HepG2 (cell line): ENCODE measurements around the gene GBP1. TPM values are rescaled to one million over a fixed set of nuclear protein-coding genes. Genes with fewer than 3 reads are reported as not detected.

ENCODE experiments used
- ARID5B ChIP-seq: IDR thresholded peaks from 2 replicates; pipeline ENCODE4 v1.4.0; 2020; ENCODE audit warnings: mild to moderate bottlenecking, missing genetic modification reagents
- CENPBD1 ChIP-seq: sonication (generic); formaldehyde crosslinking; IDR thresholded peaks from 2 replicates; pipeline ENCODE4 v1.8.0; 2022; ENCODE audit warnings: missing genetic modification reagents, low read depth, mild to moderate bottlenecking, borderline replicate concordance
- FUBP1 ChIP-seq: sonication (generic); formaldehyde crosslinking; IDR thresholded peaks from 2 replicates; pipeline ENCODE4 v1.5.1; 2020; ENCODE audit warnings: missing genetic modification reagents, mild to moderate bottlenecking, borderline replicate concordance
- GPBP1L1 ChIP-seq: sonication (generic); formaldehyde crosslinking; IDR thresholded peaks from 2 replicates; pipeline ENCODE4 v1.5.0; 2020; ENCODE audit warnings: mild to moderate bottlenecking, missing genetic modification reagents
- ISX ChIP-seq: sonication (generic); formaldehyde crosslinking; conservative IDR thresholded peaks from 2 replicates; pipeline ENCODE4 v1.5.0; 2020; ENCODE audit warnings: missing genetic modification reagents
- NFKBIZ ChIP-seq: IDR thresholded peaks from 2 replicates; pipeline ENCODE4 v1.6.1; 2018; ENCODE audit warnings: missing genetic modification reagents, missing compliant biosample characterization
- NR3C1 ChIP-seq: sonication (generic); formaldehyde crosslinking; IDR thresholded peaks from 2 replicates; pipeline ENCODE4 v1.4.0; 2020; ENCODE audit warnings: missing genetic modification reagents
- PRDM15 ChIP-seq: sonication (generic); formaldehyde crosslinking; IDR thresholded peaks from 2 replicates; pipeline ENCODE4 v1.4.0; 2020; ENCODE audit warnings: missing genetic modification reagents
- SAP130 ChIP-seq: IDR thresholded peaks from 2 replicates; pipeline ENCODE4 v1.6.1; 2016; ENCODE audit warnings: low read depth
- SIX1 ChIP-seq: sonication (generic); formaldehyde crosslinking; IDR thresholded peaks from 2 replicates; pipeline ENCODE4 v1.4.0; 2020; ENCODE audit warnings: missing genetic modification reagents, borderline replicate concordance
- TGIF2 ChIP-seq: IDR thresholded peaks from 2 replicates; pipeline ENCODE4 v1.6.1; 2016; ENCODE audit warnings: control low read depth, missing compliant biosample characterization
- ZNF253 ChIP-seq: sonication (generic); formaldehyde crosslinking; IDR thresholded peaks from 2 replicates; pipeline ENCODE4 v1.8.0; 2022; ENCODE audit warnings: mild to moderate bottlenecking, missing genetic modification reagents, borderline replicate concordance
- ZNF543 ChIP-seq: sonication (generic); formaldehyde crosslinking; IDR thresholded peaks from 2 replicates; pipeline ENCODE4 v1.4.0; 2020; ENCODE audit warnings: mild to moderate bottlenecking, missing genetic modification reagents
- ZNF556 ChIP-seq: sonication (generic); formaldehyde crosslinking; IDR thresholded peaks from 2 replicates; pipeline ENCODE4 v1.4.0; 2020; ENCODE audit warnings: mild to moderate bottlenecking, missing genetic modification reagents, borderline replicate concordance
- ZNF597 ChIP-seq: sonication (generic); formaldehyde crosslinking; IDR thresholded peaks from 2 replicates; pipeline ENCODE4 v1.5.0; 2020; ENCODE audit warnings: missing genetic modification reagents
- ZNF83 ChIP-seq: sonication (generic); formaldehyde crosslinking; IDR thresholded peaks from 2 replicates; pipeline ENCODE4 v1.4.0; 2020; ENCODE audit warnings: missing genetic modification reagents, mild to moderate bottlenecking, borderline replicate concordance
- polyA plus RNA-seq, 8 experiments: library from polyadenylated mRNA; depleted of rRNA in 3 of 8; stranded (reverse) in 7 of 8; unstranded in 1 of 8; fragments of >200 nt; fragmentation: Illumina TruSeq in 4 of 8; extraction: Trizol in 4 of 8; gene quantifications; 2 replicates each; pipeline versions ENCODE4 v1.2.1 to v1.2.3, GENCODE V29; 2011 to 2016; ENCODE audit warnings: low read depth in 4 of 8, missing spikeins in 1 of 8, mixed read lengths in 1 of 8; ENCODE audit not compliant: insufficient read depth in 1 of 8
- total RNA-seq, 5 experiments: library from RNA; depleted of rRNA; stranded (reverse); fragments of >200 nt; fragmentation: Illumina TruSeq; extraction: Trizol; gene quantifications; 2 replicates each; pipeline ENCODE4 v1.2.3, GENCODE V29; 2016; ENCODE audit warnings: low read depth in 1 of 5

GBP1 gene
- total and polyA plus RNA-seq, 2 of the 13 experiments (the other 11 are each of a cell fraction or from before 2014, with no cell fraction given): 0.62 to 2.3 TPM

GRCh38 chr1:89022167-89022959, 42.6 kb downstream of the GBP1 start, which contains the start of gene GBP3 (continued):
- TF ChIP-seq ZNF83 (CRISPR knock-in tag) (no peak), FUBP1 (CRISPR knock-in tag) (no peak), TGIF2 (no peak), ZNF543 (CRISPR knock-in tag) (no peak), ARID5B (CRISPR knock-in tag) (0 out of 2 replicates have a peak, but pooled peaks have one; percentile 14), CENPBD1 (CRISPR knock-in tag) (no peak), NFKBIZ (CRISPR knock-in tag) (no peak), SAP130 (peak; percentile 34; the same call in 1 of the 2 replicates), ISX (CRISPR knock-in tag) (no peak), NR3C1 (CRISPR knock-in tag) (no peak), PRDM15 (CRISPR knock-in tag) (no peak), ZNF597 (CRISPR knock-in tag) (no peak), ZNF556 (CRISPR knock-in tag) (no peak), SIX1 (CRISPR knock-in tag) (no peak), ZNF253 (CRISPR knock-in tag) (no peak), GPBP1L1 (CRISPR knock-in tag) (no peak)
